GM10847 (cell line): Measurements from ENCODE around the gene SSR2.

Source experiments
- POLR2A ChIP-seq: IDR thresholded peaks from 2 replicates; pipeline ENCODE4 v1.6.1; 2011; ENCODE audit not compliant: insufficient read length; ENCODE audit errors: extremely low read depth

Gene SSR2

DNA sequence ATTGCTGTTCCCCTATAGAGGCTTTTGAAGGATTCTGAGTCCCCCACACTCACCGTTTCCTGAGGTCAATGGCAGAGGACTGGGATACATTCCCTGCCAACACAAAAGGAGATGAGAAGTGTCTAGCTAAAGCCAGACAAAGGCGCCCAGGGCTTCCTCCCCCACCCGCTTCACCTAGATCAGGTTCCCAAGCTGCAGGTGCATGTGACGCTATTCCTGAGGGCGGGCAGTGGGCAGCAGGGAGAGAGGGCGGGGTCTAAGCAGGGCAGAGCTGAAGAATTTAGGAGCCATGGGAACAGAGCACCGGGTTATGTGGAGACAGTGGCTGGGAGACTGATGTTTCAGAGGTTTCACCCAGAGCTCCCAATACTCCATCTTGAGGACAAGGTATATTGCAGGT lies 36.4 kb downstream of the SSR2 start:
- no peak for TF ChIP-seq POLR2A

DNA sequence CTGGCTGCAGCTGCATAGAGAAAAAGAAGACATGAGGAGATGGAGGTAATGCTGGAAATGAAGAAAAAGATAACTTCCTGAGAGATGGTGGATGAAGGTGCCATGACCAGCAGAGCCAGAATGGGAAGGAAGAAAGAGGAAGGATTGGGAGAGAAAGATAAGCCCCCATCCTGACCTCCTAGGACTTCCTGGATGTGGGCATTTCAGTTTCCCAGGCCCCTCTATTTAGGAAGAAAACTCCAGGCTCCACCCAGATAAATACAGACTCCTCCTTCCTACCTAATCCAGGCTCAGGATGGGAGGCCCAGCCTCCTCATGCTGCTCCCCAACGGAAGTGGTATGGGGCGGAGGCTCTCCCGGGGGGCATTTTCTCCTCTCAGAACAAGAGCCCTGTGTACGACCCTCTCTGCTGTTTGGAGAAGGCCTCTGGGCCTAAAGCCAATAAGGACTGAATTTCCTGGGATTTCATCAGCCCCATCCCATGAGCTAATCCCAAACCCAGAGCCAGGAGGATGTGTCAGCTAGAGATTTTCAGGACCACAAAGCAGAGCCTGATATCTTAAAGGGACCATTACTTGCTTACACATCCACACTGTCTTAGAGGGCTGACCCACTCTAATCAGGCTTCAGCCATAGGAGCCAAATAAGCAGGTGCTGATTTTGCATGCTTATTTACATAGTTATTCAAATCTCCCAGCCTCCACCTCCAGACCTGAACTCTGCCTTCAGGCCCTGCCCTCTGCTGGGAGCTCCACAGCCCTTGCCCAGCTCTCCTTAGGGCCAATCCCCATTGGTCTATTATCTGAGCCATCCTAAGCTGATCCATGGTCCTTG lies 37.3 kb downstream of the SSR2 start:
- no peak for TF ChIP-seq POLR2A

DNA sequence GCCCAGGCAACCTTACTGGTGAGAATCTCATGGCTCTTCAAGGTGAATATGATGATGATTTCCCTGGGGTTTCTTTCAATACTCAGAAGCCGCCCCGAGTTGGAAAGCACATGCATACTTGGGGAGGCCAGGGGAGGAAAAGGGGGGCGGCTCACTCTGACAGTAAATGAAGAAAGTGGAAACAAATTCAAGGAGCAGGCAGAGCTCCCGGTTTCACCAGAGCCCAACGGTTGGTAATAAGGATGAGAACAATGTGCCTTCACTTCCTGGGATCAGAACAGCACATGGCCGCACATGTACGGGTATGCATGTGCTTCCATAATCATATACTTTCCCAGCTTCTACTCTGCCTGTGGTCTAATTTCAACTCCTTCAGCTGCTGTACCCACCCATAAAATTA lies 38.6 kb downstream of the SSR2 start:
- no peak for TF ChIP-seq POLR2A

DNA sequence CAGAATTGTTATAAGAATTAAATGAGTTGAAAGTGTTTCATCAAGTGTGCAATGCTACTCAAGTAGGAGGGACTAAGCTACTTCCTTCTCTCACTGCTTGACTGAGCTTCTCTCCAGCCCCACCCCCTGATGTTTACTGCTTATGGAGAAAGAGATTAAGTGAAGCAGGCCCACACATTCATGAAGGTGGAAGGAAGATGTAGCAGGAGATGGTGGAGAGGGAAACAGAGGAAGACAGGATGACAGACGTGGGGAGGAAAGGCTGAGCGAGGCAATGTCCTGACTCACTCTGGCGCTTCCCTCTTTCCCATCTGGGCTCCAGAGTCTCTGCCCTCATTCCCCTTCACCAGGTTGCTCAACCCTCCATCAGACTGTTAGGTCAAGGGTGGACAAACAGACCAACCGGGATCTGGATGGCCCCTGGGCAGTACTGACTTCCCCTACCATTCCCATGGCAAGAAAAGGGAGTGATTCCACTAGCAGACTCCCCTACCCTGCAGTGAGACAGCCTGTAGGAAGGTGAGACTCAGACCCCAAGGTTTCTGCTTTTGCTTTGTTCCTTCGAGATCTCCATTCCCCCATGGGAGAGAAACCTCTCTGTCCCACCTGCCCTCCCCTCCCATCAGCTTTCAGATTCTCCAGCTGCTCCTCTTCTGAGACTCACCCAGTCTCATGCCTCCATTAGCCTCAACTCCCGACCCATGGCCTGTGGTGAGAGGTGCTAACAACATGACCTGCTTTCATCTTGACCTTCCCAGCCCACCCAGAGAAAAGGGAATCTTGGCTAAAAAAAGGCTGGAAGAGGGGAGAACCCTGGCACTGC lies 39.3 kb downstream of the SSR2 start:
- TF ChIP-seq POLR2A: no peak

DNA sequence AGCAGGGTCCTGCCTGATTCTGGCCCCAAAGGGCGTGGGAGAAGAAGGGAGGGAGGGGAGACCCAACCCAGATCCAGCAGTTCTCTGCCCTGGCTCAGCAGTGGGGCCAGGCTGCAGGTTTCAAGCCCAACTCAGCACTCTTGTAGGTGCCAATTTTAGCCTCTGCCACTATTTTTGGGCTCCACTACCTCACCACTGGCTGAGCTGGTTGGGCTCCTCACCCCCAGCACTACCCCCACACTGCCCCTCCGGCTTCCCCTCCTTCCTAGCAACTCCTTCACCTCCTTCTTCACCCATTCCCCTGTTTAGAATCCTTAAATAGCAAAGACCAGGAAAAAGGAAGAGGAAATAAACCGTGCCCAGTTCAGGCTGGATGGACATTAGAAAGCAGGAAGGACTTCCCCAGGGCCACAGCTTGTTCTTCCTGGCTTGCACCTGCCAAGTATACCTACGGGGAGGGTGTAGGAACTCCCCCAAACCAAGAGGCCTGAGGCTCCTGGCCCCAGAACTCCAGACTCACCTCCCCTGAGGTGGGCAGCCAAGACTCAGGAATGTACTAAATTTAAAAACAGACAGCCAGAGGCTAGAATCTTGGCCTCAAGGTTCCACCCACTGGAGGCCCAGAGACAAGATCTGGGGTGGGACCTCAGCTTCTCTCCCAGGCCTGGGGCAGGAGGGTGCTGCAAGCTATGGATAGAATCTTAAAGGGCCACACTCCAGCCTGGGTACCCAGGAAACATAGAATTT lies 41.0 kb downstream of the SSR2 start:
- no peak for TF ChIP-seq POLR2A

DNA sequence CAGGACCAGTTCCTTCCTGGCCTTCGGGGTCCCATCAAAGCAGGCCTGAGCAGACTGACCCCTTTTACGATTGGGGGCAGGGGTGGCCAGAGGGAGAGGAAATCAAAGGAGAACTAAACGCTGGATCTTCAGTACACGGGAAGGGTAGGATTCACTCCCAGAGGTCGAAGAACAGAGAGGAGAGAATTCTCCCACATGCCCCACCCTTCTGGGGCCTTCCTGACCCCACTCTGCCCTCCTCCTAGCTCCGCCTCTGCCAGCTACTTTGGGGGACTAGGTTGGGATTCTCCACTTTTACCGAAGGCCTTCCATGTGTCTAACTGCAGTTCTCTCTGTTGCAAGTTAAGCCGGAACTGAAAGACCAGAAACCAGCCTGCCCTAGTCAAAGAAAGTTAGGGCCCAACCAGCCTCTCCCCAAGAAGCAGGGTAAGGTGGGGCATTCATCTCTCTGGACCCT lies 41.8 kb downstream of the SSR2 start:
- no peak for TF ChIP-seq POLR2A

DNA sequence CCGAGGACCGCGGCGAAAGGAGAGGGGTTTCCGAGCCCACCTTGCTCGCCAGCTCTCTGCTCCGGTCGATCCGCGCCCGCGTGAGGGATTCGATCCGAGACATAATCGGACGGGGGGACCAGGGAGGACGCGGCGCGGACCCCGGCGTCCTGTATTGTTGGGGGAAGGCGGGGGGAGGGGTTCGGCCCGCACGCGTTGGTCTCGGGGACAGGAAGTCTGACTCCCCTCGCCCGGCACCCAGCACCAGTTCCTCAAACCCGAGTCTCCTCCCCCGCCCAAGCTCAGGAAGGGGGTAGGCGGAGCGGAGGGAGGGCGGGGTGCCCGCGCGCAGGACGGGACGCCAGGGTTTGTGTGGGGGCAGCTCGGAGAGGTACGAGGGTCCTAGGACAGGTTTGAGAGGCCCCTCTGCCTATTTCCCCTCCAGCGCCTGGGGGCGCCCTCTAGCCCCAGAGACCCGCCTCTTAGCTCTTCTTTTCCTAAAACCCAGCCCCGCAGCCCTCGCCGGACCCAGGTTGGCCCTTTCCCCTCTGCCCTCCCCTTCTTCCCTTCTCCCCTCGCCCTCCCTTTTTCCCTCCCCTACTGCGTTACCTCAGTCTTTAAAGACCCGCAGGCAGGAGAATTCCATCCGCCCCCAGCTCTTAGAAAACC lies 42.3 kb downstream of the SSR2 start, which contains the start of gene ARHGEF2:
Gene ARHGEF2 (minus strand): TSS at position 223 of the 648 bp plus-strand sequence. CDS start 120 bp downstream, at position 103.
- TF ChIP-seq POLR2A: peak; percentile 59

DNA sequence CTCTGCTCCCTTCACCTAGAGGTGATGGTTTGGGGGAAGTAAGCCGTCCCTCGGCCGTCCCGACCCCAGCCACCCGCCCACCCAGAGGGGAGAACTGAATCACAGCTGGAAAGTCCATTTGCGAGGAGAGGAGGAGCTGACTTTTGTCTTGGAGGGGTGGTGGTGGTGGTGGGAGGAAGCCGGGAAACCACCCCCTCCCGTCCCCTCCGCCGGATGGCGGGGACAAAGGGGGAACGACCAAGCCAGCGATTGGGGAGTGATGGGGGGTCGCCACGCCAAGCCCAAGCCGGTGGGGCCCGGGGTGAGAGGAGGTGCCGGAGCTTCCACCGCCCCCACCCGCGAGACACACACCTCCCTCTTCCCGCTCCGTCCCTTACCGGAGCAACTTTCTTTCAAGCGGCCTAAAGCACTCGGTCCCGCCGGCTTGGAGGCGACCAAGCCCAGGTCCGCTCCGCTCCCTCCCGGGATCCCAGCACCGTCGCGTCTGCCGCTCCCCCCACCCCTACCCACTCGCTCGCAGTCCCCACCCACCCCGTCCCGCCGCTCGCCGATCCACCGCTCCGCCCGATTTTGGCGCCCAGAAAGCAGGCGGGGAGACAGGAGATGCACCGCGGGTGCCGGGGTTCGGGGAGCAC lies 42.9 kb downstream of the SSR2 start:
- TF ChIP-seq POLR2A: no peak

DNA sequence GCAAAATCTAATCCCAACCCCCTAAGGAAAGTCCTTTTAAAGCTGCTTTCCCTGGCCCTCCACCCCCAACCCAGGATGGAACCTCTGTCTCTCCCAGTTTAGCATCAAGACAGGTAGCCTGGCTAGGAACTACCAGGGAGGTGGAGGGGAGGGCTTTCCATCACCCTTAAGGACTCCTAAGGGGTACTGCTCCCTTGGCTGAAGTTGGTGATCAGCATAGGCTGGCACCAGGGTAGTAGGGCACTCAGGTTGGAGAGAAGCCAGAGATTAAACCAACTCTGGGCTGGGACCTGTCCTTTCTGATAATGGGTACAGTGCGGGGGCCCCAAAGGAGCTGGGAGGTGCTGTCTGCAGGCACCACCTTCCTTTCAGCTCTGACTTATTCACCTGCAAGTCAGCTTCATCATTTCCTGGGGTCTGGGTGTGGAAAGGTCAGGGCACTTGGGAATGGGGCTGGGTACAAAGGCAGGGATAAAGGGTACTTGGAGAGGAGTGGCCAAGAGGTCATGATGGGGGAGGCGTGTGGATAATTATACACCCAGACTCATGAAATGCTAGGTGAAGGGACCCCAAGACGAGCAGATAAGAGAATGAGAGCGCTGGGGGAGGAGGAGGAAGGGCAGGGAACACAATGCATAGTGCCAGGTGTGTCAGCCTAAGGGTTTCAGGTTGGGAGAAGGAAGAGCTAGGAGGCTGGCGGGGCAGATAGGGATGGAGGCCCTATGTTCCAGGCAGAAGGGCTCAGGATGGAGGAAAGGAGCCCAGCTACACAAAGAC lies 43.6 kb downstream of the SSR2 start:
- no peak for TF ChIP-seq POLR2A

DNA sequence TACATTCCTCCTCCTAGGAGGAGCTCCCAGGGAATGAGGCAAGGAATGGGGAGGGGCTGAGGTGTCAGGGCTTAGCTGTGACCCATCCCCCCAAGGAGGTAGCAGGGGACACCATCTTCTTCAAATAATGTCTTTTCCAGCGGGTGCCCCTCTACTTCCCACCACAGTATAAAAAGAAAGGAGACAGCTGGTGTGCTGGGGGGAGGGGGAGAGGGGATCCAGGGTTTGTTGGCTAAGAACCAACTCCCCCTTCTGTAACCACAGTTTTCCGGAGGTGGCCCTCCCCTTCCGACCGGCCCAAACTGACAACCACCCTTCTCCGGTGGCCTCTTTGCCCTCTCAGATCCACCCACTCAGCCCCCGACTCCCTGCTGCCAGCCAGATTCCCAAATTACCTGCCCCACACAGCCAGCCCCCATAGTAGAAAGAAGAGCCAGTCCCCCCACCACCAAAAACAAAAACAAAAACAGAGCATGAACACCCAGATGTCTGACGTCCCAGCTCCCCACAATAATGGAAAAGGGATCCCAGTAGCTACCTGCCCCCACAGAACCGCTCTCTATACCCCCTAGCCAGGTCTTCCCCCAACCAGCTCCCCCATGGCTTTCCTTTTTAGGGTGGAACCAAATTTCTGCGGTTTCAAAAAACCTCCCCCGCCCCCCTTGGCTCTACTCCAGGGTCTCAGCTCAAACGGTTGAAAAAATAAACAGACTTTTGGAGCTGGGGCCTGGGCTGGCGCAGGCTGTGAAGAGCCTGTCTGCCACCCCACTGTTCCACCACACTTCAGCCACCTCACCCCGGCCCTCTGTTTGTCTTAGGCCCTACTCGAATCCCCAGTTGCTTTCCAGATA lies 44.5 kb downstream of the SSR2 start:
- TF ChIP-seq POLR2A: no peak

DNA sequence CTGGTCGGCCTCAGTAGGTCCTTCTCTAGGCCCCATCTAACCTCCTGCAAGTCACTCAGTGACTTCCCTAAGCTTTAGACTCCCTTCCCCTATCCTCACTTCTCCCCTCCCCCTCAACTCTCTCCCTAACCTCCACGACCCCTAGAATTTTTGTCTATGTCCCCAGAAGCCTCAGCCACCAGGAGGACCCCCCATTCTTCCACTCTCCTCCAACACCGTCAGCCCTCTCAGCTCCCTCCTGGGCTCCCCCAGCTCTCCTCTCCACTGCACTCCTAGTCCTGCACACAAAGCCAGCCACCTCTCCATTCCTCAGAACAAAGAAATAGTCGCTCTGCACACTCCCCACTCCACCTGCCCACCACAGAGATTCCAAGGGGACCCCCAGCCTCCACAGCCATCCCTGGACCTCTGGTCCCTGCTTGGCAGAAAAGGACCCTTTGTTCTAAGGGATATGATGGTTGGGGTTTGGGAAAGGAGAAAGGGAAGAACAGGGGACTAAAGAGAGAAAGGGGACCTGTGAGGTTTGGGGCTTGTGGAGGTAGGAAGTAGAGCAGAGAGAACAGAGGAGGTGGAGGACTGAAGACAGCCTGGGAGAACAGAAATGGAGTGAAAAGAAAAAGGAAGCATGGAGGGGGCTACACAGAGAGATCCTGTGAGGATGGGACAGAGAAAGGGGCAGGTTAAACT lies 45.2 kb downstream of the SSR2 start:
- TF ChIP-seq POLR2A: no peak
